ENCODE measurements around the gene PDZD2. TPM values are rescaled to one million over a fixed set of nuclear protein-coding genes. Genes with fewer than 3 reads are reported as not detected.
A peak's percentile ranks its signal among the peaks of the same experiment; 100 is the strongest.

Gene PDZD2
- total and polyA plus RNA-seq, 2 experiments from 2014 or later = 0.21 TPM; not detected in 1

- Histone ChIP-seq H3K27me3 (replicated peaks; ENCODE audit: insufficient read depth) (no peaks in the 10 kb centered on the region), H3K79me2 (ENCODE audit: insufficient read depth) (no peaks in the 10 kb centered on the region), H3K4me3 (no peak overlapping the region), H3K27ac (no peak overlapping the region), H3K4me1 (ENCODE audit: insufficient read depth) (no peaks in the 10 kb centered on the region), H3F3A (ENCODE audit: insufficient read depth) (peaks cover 13% of the 10 kb centered on the region; the same call in 1 of the 2 replicates), H3K4me2 (ENCODE audit: unreplicated experiment) (no peak overlapping the region), H3K9me2 (ENCODE audit: insufficient read depth) (no peaks in the 10 kb centered on the region), H2AFZ (no peak overlapping the region), H3K36me3 (ENCODE audit: low read depth) (peaks cover under 1% of the 10 kb centered on the region; the same call in 1 of the 2 replicates), H3K9me3 (ENCODE audit: low read depth) (no peaks in the 10 kb centered on the region), H4K20me1 (ENCODE audit: insufficient read depth) (no peaks in the 10 kb centered on the region), H3K9ac (no peak overlapping the region)
- WGBS, 2 experiments (ENCODE audit: low coverage in 1 of 2, low lambda C conversion rate in 2 of 2, missing lambda C conversion rate in 2 of 2) = 63 to 65% methylated on average over 18 to 20 of the region's 20 CpGs
- DNase-seq = peak; percentile 86
- TF ChIP-seq EZH2phosphoT487 (IDR thresholded peaks at IDR 0.05; ENCODE audit: insufficient read depth, low read depth) = no peak
- TF ChIP-seq EZH2 (IDR thresholded peaks at IDR 0.05; ENCODE audit: insufficient read depth, poor library complexity, severe bottlenecking) = no peak
- in situ Hi-C loops (cut with MboI) = loop anchor here (5.0 to 10.0 kb wide), 2 partner anchors 271 to 518 kb away; no protein-coding TSS in a partner anchor
Observed at GRCh38 chr5:32092938-32093812, 454.2 kb downstream of the PDZD2 start.

- H4K20me1 ChIP-seq (ENCODE audit: insufficient read depth) = no peaks in the 10 kb centered on the region
- in situ Hi-C loops (cut with MboI) = loop anchor here (5.0 to 10.0 kb wide), 2 partner anchors 272 to 520 kb away; no protein-coding TSS in a partner anchor
- WGBS, 2 experiments (ENCODE audit: low coverage in 1 of 2, low lambda C conversion rate in 2 of 2, missing lambda C conversion rate in 2 of 2) = 91 to 95% methylated on average over 5 of the region's 5 CpGs
Observed at GRCh38 chr5:32094691-32095090, 455.8 kb downstream of the PDZD2 start.

GRCh38 chr5:32095261-32095671, 456.3 kb downstream of the PDZD2 start:
- no peak overlapping the region for H2AFZ ChIP-seq
- H3F3A ChIP-seq (ENCODE audit: insufficient read depth) = peaks cover 18% of the 10 kb centered on the region; the same call in 1 of the 2 replicates
- H3K4me3 ChIP-seq = no peak overlapping the region
- in situ Hi-C loops (cut with MboI) = loop anchor here (10.0 kb wide), 1 partner anchor 520 kb away; no protein-coding TSS in a partner anchor
- TF ChIP-seq EZH2 (IDR thresholded peaks at IDR 0.05; ENCODE audit: insufficient read depth, poor library complexity, severe bottlenecking) (no peak), EZH2phosphoT487 (IDR thresholded peaks at IDR 0.05; ENCODE audit: insufficient read depth, low read depth) (no peak)
- H4K20me1 ChIP-seq (ENCODE audit: insufficient read depth) = no peaks in the 10 kb centered on the region
- no peaks in the 10 kb centered on the region for H3K4me1 ChIP-seq (ENCODE audit: insufficient read depth)
- no peak overlapping the region for H3K9ac ChIP-seq
- H3K4me2 ChIP-seq (ENCODE audit: unreplicated experiment) = no peak overlapping the region
- no peaks in the 10 kb centered on the region for H3K9me3 ChIP-seq (ENCODE audit: low read depth)
- no peak overlapping the region for H3K27ac ChIP-seq
- WGBS, 2 experiments (ENCODE audit: low coverage in 1 of 2, low lambda C conversion rate in 2 of 2, missing lambda C conversion rate in 2 of 2) = 60 to 62% methylated on average over 7 of the region's 7 CpGs
- H3K79me2 ChIP-seq (ENCODE audit: insufficient read depth) = no peaks in the 10 kb centered on the region
- H3K27me3 ChIP-seq (replicated peaks; ENCODE audit: insufficient read depth) = no peaks in the 10 kb centered on the region
- no peaks in the 10 kb centered on the region for H3K9me2 ChIP-seq (ENCODE audit: insufficient read depth)
- H3K36me3 ChIP-seq (ENCODE audit: low read depth) = peaks cover 19% of the 10 kb centered on the region
- peak; percentile 19 for DNase-seq

More at GRCh38 chr5:32094691-32095090, 455.8 kb downstream of the PDZD2 start:
- H3K4me3 ChIP-seq = no peak overlapping the region
- H3K27me3 ChIP-seq (replicated peaks; ENCODE audit: insufficient read depth) = no peaks in the 10 kb centered on the region
- no peaks in the 10 kb centered on the region for H3K4me1 ChIP-seq (ENCODE audit: insufficient read depth)
- H3K4me2 ChIP-seq (ENCODE audit: unreplicated experiment) = no peak overlapping the region
- H3F3A ChIP-seq (ENCODE audit: insufficient read depth) = peaks cover 18% of the 10 kb centered on the region; the same call in 1 of the 2 replicates
- H3K27ac ChIP-seq = no peak overlapping the region
- no peaks in the 10 kb centered on the region for H3K79me2 ChIP-seq (ENCODE audit: insufficient read depth)
- no peaks in the 10 kb centered on the region for H3K9me2 ChIP-seq (ENCODE audit: insufficient read depth)
- H3K9ac ChIP-seq = no peak overlapping the region
- TF ChIP-seq EZH2phosphoT487 (IDR thresholded peaks at IDR 0.05; ENCODE audit: insufficient read depth, low read depth) = no peak
- no peak for TF ChIP-seq EZH2 (IDR thresholded peaks at IDR 0.05; ENCODE audit: insufficient read depth, poor library complexity, severe bottlenecking)
- no peaks in the 10 kb centered on the region for H3K9me3 ChIP-seq (ENCODE audit: low read depth)
- no peak overlapping the region for H2AFZ ChIP-seq
- DNase-seq = no peak
- peaks cover 16% of the 10 kb centered on the region for H3K36me3 ChIP-seq (ENCODE audit: low read depth)

- Histone ChIP-seq H2AFZ (no peak overlapping the region), H3K36me3 (ENCODE audit: low read depth) (peaks cover 35% of the 10 kb centered on the region), H3K4me2 (ENCODE audit: unreplicated experiment) (no peak overlapping the region), H4K20me1 (ENCODE audit: insufficient read depth) (no peaks in the 10 kb centered on the region), H3K27me3 (replicated peaks; ENCODE audit: insufficient read depth) (no peaks in the 10 kb centered on the region), H3K4me3 (no peak overlapping the region), H3F3A (ENCODE audit: insufficient read depth) (peaks cover 18% of the 10 kb centered on the region; the same call in 1 of the 2 replicates), H3K9ac (no peak overlapping the region), H3K9me3 (ENCODE audit: low read depth) (no peaks in the 10 kb centered on the region), H3K9me2 (ENCODE audit: insufficient read depth) (no peaks in the 10 kb centered on the region), H3K27ac (no peak overlapping the region), H3K4me1 (ENCODE audit: insufficient read depth) (no peaks in the 10 kb centered on the region), H3K79me2 (ENCODE audit: insufficient read depth) (no peaks in the 10 kb centered on the region)
- 88 to 91% methylated on average over 10 of the region's 10 CpGs for WGBS, 2 experiments (ENCODE audit: low coverage in 1 of 2, low lambda C conversion rate in 2 of 2, missing lambda C conversion rate in 2 of 2)
- no peak for DNase-seq
- TF ChIP-seq EZH2phosphoT487 (IDR thresholded peaks at IDR 0.05; ENCODE audit: insufficient read depth, low read depth) (no peak), EZH2 (IDR thresholded peaks at IDR 0.05; ENCODE audit: insufficient read depth, poor library complexity, severe bottlenecking) (no peak)
- in situ Hi-C loops (cut with MboI) = loop anchor here (10.0 kb wide), 1 partner anchor 522 kb away; no protein-coding TSS in a partner anchor
Observed at GRCh38 chr5:32096891-32097595, 458.1 kb downstream of the PDZD2 start.
